Left cardiac atrium (tissue), 4 donors: ENCODE data around the gene CHD6. TPM values are rescaled to one million over a fixed set of nuclear protein-coding genes. Genes with fewer than 3 reads are reported as not detected.

ENCODE experiments used
- ATAC-seq, 2 donors: fragments of 200-7000 bp; cut with Tn5 transposase; one replicate each; pipeline ENCODE4 v1.9.1; 2020; ENCODE audit warnings: mild to moderate bottlenecking in 2 of 2, moderate library complexity in 2 of 2
- DNase-seq: peaks from one replicate; pipeline ENCODE4 v3.0.0-alpha.2; 2020
- intact Hi-C, 2 donors: fragments of 100-400 bp; cut with DNase I; formaldehyde crosslinking; loops; one replicate each; pipeline versions ENCODE4 v1.14.1 to v1.15.1; 2022 to 2023
- total RNA-seq, 2 donors: library from RNA; stranded (reverse); fragmentation: NEBNext Ultra II Directional; extraction: Animal tissue kit (Norgen Biotek cat#: 25700); gene quantifications; one replicate each; pipeline ENCODE4 v1.2.1, GENCODE V29; 2021
- donor health status: DM: no; HTN: yes; CAD: no.
- donor health status: DM: no; HTN: yes; CAD: no; lungs with severe emphysema.
- donor health status: DM: yes; HTN: yes; CAD: no.
- donor health status: Dilated cardiomyopathy.

The CHD6 gene
- total RNA-seq, 2 donors from 2014 or later = 35.6 to 36.5 TPM

GRCh38 chr20:41457173-41457857 lies 160.9 kb downstream of the CHD6 start:
- intact Hi-C loops = no loop called here
- ATAC-seq (no peak), DNase-seq (no peak)

DNA sequence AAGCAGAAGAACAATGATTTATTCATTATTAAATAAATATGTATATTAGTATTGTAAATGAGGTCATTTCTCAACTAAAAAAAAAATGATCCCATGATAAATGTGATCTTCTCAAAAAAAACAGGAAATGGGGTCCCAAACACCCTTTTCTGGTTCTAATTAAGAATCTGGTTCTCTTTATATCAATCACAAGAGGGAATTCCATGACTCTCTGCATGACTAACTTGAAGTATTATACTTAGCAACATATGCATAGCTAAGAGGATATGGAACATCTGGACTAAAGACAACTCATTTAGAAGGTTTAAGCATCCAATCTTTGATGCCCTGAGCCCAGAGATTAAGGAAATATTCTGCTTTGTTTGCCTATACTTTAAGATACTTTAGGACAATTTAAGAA lies 161.8 kb downstream of the CHD6 start:
- no peak for ATAC-seq
- intact Hi-C loops = no loop called here

GRCh38 chr20:41454250-41454649 lies 163.9 kb downstream of the CHD6 start:
- ATAC-seq (no peak), DNase-seq (no peak)
- intact Hi-C loops = no loop called here

More for the DNA sequence above, 161.8 kb downstream of the CHD6 start:
- DNase-seq = no peak

- intact Hi-C loops = no loop called here
These were observed 164.9 kb downstream of the CHD6 start for GRCh38 chr20:41453010-41453950.

GRCh38 chr20:41452226-41452625 lies 166.0 kb downstream of the CHD6 start:
- ATAC-seq (no peak), DNase-seq (no peak)
- intact Hi-C loops = no loop called here

More at GRCh38 chr20:41453010-41453950, 164.9 kb downstream of the CHD6 start:
- DNase-seq (no peak), ATAC-seq (no peak)

GRCh38 chr20:41447006-41447405 lies 171.2 kb downstream of the CHD6 start:
- intact Hi-C loops = no loop called here
- ATAC-seq (no peak), DNase-seq (no peak)

DNA sequence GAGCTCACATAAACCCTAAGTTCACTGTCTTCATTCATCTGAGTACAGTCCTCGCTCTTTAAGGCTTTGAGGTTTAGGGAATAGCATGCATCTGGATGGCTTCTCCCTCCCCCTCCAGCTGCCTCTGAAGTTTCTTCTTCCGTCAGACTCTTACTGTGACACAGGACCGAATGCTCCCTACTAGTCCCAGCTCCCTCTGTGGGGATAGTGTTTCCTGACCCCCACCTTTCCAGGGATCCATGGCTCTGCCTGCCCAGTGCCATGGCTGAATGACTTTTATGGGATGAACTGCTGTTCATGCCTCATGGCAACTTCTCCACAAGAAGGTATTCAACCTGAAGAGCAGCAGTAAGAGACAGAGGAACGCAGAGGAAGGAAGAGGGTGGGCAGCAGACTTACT lies 171.7 kb downstream of the CHD6 start:
- DNase-seq (no peak), ATAC-seq (no peak)
- intact Hi-C loops = no loop called here

DNA sequence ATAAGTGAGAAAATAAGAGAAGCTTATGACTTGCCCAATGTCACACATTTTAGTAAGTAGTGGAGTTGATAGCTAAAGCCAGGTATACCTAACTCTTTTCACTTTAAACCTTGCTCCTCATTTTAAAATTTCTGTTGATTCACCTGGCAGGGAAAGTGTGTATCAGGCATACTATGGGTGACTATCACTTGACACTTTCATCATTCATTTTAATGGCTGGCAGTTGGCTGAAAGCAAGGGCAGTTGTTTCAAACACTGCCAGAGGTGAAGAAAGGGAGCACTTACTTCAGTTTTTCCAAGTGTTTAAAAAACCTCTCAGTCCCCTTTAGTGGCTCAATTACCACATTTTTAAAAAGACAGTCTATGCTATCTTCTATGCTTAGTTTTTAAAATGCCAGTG lies 173.4 kb downstream of the CHD6 start:
- intact Hi-C loops = no loop called here
- no peak for ATAC-seq
- DNase-seq = no peak

GRCh38 chr20:41443691-41444090 lies 174.5 kb downstream of the CHD6 start:
- ATAC-seq (no peak), DNase-seq (no peak)
- intact Hi-C loops = no loop called here

DNA sequence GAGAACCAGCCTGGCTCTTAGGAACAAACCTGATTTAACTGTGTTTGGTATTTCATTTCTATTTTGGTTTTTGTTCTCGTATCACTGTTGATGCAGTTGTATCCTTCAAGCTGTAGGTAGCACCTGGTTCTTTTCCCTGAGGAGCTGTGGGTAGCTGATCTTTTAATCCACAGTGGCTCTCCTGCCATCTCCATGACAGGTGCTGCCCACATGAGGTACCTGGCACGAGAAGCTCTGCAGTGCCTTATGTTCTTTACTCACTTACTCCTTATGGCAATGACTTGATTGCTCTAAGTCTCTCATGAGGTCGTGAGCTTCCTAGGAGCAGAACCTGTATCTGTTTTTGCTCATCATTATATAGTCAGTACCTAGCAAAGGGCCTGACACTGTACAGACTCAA lies 177.3 kb downstream of the CHD6 start:
- DNase-seq (no peak), ATAC-seq (no peak)
- intact Hi-C loops = no loop called here

DNA sequence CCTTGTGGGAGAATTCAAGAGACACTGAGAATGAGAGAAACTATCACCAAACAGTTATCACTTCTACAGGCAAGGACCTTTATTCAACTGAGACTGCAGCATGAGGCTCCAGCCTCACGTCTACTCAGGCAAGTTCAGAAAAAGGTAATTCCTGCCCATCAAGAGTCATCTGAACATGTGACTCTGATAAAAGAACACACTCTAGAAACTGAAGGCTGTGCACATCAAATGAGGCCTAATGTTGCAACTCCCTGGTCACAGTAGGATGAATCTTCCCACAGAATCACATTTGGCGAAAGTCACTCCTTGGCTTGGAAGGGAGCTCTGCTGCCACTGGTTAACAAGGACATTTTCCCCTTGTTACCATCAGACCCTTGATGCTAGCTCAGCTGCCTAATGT lies 180.3 kb downstream of the CHD6 start:
- ATAC-seq = no peak
- intact Hi-C loops = no loop called here

DNA sequence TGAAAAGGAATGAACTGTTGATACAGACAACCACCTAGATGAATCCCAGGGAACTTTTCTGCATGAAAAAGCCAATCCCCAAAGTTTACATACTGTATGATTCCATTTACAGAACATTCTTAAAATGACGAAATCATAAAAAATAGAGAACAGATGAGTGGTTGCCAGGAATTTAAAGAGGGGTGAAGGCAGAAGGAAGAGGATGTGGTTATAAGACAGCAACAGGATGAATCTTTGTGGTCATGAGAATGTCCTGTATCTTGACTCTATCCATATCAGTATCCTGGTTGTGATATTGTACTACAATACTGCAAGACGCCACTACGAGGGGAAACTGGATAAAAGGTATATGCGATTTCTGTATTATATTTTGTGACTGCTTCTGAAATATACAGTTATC lies 181.5 kb downstream of the CHD6 start:
- intact Hi-C loops = no loop called here
- ATAC-seq = no peak
- DNase-seq = no peak

More for the DNA sequence above, 180.3 kb downstream of the CHD6 start:
- DNase-seq = no peak

GRCh38 chr20:41433203-41433602 lies 185.0 kb downstream of the CHD6 start:
- DNase-seq = no peak
- ATAC-seq = no peak
- intact Hi-C loops = no loop called here

GRCh38 chr20:41432746-41433145 lies 185.4 kb downstream of the CHD6 start:
- intact Hi-C loops = no loop called here
- ATAC-seq (no peak), DNase-seq (no peak)

DNA sequence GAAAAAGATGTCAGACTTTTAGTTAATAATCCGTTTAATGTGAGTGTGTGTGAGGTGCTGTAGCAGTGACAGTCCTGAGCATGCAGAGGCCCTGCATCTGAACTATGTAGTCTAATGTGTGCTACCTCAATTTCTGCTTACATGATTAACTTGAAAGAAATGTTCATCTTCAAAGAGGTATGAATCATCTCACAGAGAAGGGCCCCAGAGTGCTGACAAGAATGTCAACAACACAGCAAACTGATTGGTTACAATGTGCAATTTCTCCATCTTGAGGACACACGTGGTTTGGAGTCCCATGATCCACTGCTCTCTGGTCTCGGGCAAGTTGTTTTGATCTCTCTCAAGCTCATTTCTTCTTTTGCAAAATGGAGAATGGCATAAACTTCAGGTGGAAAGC lies 189.9 kb downstream of the CHD6 start:
- DNase-seq = no peak
- intact Hi-C loops = no loop called here
- ATAC-seq = peak in 1 of 2 donors; percentile 52

DNA sequence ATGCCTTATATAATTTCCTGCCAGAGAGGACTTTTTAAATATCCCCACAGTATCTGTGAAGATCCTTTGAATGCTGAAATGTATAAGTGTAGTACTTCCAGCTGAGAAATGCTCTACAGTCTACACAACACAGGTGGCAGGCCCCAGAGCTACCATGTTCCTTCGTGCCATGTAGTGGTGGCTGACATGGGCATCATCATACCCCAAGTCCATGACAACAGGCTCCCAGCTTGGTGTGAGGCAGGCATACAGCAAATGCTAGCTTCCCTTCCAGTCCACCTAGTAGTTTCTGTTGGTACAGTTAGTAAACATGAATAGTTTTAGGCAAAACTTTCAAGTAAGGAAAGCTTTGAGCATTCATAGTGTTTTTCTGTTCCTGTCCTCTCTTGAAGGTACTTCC lies 190.3 kb downstream of the CHD6 start:
- no peak for DNase-seq
- intact Hi-C loops = no loop called here
- ATAC-seq = peak in 1 of 2 donors; percentile 23

GRCh38 chr20:41426976-41427375 lies 191.2 kb downstream of the CHD6 start:
- DNase-seq (no peak), ATAC-seq (no peak)
- intact Hi-C loops = no loop called here

DNA sequence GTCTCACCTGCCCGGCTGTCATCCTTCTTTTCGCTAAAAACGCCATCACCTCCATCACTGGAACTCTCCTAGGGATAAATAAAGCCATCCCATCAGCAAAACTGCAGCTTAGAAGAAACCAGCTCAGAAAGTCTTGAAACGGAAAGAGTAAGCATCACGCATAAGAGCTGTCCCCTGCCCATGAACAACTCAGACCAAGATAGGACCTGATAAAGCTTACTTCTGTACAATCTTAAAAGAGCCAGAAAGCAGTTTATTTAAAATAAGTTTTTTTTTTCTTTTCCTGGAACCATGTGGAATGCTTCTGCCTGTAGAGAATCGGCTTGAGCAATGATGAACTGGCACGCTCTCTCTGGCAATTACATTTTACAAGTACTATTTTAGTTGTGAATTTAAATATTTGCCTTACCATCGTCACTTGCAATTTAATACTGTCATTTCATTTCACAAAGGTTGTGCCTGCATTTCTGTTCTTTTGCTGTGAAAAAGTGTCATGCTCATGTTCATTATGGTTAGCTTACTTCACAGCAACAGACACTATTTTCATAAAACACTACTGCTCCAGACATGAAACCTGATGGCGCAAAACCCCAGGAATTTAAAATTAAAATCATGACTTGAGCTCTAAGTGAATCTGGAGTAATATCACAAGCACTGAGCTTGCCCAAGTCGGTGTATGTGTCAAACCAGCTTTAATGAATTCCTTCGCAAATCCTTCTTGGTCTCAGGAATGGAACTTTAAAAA lies 191.9 kb downstream of the CHD6 start:
- intact Hi-C loops = no loop called here
- no peak for ATAC-seq
- DNase-seq = no peak

DNA sequence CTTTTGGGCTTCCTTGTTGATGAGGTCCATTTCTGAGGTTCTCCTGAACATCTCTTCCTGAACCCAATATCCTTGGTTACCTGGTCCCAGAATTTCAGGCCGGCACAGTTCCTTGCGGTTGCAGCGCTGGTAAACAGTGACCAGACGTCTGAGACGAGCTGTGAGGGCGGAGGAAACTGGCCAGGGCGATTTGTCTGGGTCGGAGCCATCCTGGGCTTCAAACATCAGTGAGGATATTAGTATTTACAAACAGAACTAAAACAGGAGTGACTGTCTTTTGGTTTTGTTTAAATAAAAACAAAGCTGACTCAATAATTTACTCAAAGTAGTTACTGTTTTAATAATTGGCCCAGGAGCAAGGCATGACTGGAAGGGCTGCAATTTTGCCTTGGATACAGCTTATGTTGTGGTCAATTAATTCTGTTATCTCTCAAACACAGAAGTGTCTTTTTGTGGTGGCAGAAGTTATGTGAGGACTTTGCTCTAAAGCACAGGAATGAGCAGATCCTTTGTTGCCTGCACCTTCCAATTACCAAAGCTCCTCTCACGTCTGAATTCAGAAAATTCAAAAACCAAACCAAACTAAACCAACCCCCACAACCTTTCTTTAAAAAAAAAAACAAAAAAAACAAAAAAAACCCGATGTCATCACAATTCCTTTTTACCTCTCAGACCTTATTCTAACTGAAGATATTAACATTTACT lies 192.8 kb downstream of the CHD6 start:
- peak in 1 of 2 donors; percentile 37 for ATAC-seq
- intact Hi-C loops = no loop called here
- peak; percentile 24 for DNase-seq
